ENCODE measurements around the gene SMYD2.
"Not testable (repeated sequence)": the region's sequence is repeated elsewhere in the genome, so short reads cannot be mapped to it uniquely, and the experiment has no call there.

Gene SMYD2

GRCh38 chr1:214260561-214261205 is 20.3 kb upstream of the SMYD2 start:
- no peak overlapping the region for H3K27ac Mint-ChIP-seq
- H3K4me1 Mint-ChIP-seq (ENCODE audit: low read depth): peaks cover 11% of the 10 kb centered on the region
- H3K27me3 Mint-ChIP-seq: peaks cover 57% of the 10 kb centered on the region
- no peak overlapping the region for H3K4me3 Mint-ChIP-seq
- no peaks in the 10 kb centered on the region for H3K9me3 Mint-ChIP-seq
- H3K36me3 Mint-ChIP-seq (ENCODE audit: low read depth): no peaks in the 10 kb centered on the region

- Mint-ChIP-seq H3K36me3 (ENCODE audit: low read depth) (no peaks in the 10 kb centered on the region), H3K27me3 (peaks cover 58% of the 10 kb centered on the region), H3K4me3 (no peak overlapping the region), H3K4me1 (ENCODE audit: low read depth) (peaks cover 11% of the 10 kb centered on the region), H3K9me3 (no peaks in the 10 kb centered on the region), H3K27ac (no peak overlapping the region)
Observed at GRCh38 chr1:214261206-214262123, 19.5 kb upstream of the SMYD2 start.

- Mint-ChIP-seq H3K4me3 (no peak overlapping the region), H3K27ac (no peak overlapping the region), H3K4me1 (ENCODE audit: low read depth) (peaks cover 10% of the 10 kb centered on the region), H3K27me3 (peaks cover 57% of the 10 kb centered on the region), H3K36me3 (ENCODE audit: low read depth) (no peaks in the 10 kb centered on the region), H3K9me3 (no peaks in the 10 kb centered on the region)
Observed at GRCh38 chr1:214264196-214264595, 16.8 kb upstream of the SMYD2 start.

DNA sequence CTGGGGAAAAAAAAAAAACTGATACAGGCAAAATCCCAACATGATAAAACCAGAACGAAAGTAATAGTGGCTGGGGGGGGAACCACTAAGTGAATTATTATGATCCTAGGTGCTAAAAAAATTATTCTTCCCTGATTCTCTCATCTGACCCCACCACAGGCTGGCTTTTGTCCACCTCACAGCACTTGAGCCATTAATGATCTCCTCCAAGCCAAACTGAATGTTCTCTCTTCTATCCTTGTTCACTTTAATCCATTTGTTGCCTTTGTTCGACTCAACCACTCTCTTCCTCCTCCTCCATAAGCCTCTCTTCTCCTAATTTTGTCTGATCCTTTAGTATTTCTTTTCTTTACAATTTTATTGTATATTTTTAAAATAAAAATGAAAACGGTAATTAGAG is 16.0 kb upstream of the SMYD2 start:
- Mint-ChIP-seq H3K36me3 (ENCODE audit: low read depth) (no peaks in the 10 kb centered on the region), H3K9me3 (no peaks in the 10 kb centered on the region), H3K27ac (no peak overlapping the region), H3K4me1 (ENCODE audit: low read depth) (peaks cover 4% of the 10 kb centered on the region), H3K4me3 (no peak overlapping the region), H3K27me3 (peaks cover 57% of the 10 kb centered on the region)

- peaks cover 34% of the 10 kb centered on the region for H3K27me3 Mint-ChIP-seq
- H3K4me3 Mint-ChIP-seq: no peak overlapping the region
- H3K9me3 Mint-ChIP-seq: no peaks in the 10 kb centered on the region
- no peaks in the 10 kb centered on the region for H3K4me1 Mint-ChIP-seq (ENCODE audit: low read depth)
- H3K27ac Mint-ChIP-seq: no peak overlapping the region
- no peaks in the 10 kb centered on the region for H3K36me3 Mint-ChIP-seq (ENCODE audit: low read depth)
Observed at GRCh38 chr1:214270097-214270650, 10.8 kb upstream of the SMYD2 start.

DNA sequence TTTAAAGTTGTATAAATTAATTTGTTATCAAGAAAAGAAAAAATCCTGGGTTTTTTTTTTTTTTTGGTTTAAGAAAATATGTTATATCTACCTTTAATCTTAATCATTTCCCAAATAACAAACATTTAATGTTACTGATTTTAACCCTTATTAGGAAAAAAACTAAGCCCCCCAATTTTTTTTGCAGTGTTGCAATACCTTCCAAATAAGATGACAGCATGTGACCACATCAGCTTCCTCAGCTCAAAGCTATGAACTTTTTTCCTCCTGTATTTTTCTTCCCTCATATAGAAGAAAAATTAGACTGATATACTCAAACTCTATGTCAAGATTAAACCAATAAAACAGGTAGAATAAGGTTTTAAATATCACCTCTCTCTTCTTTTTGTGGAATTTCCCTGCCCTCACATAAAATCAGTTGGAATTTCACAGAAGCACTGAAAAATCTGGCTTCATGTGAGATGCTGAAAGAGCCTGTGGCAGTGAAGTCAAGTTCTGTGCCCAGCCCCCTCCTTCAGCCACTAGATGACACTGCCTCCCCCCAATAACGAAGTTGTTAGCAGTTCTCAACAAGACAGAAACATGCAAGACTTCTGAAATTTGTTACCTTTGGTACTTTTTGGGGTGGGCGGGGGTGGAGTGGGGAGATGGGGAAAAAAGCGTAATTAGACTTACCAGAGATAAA is 9.6 kb upstream of the SMYD2 start:
- H3K4me3 Mint-ChIP-seq: no peak overlapping the region
- peaks cover 27% of the 10 kb centered on the region for H3K27me3 Mint-ChIP-seq
- H3K27ac Mint-ChIP-seq: no peak overlapping the region
- no peaks in the 10 kb centered on the region for H3K4me1 Mint-ChIP-seq (ENCODE audit: low read depth)
- no peaks in the 10 kb centered on the region for H3K36me3 Mint-ChIP-seq (ENCODE audit: low read depth)
- H3K9me3 Mint-ChIP-seq: no peaks in the 10 kb centered on the region

DNA sequence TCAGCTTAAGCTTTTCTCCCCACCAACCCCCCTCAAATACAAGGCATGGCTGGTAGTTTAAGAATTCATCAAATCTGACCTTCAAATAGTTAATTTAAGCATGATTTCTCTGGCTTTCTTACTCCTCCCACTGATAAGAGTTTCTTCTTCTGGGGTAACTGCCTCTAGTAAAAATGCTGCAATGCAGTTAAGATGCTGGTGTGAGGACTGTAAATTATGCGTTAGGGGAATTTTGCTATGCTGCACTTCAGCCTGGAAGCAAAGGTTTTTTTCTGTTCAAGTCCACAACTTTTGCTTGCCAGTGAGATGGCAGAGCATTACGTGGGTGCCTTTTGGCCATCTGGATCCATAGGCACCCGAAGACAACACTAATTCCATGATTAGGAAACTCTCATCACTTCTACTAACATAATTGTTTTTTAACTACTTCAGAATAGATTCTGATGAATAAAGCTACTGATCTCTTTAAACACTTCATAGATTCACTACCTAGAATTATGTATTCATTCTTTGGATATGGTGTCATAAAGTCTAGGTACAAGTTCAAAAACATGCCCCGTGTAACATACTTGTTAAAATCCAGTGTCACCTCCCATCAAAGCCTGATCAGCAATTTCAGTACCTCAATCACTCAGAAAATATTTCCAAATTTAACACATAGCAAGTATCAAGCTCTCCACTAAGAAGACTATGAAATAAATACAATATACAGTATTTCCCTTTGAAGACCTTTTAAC is 8.8 kb upstream of the SMYD2 start:
- no peaks in the 10 kb centered on the region for H3K4me1 Mint-ChIP-seq (ENCODE audit: low read depth)
- H3K27me3 Mint-ChIP-seq: peaks cover 27% of the 10 kb centered on the region
- peaks cover 5% of the 10 kb centered on the region for H3K9me3 Mint-ChIP-seq
- no peak overlapping the region for H3K27ac Mint-ChIP-seq
- no peaks in the 10 kb centered on the region for H3K36me3 Mint-ChIP-seq (ENCODE audit: low read depth)
- H3K4me3 Mint-ChIP-seq: no peak overlapping the region

- Mint-ChIP-seq H3K27me3 (peaks cover 22% of the 10 kb centered on the region), H3K36me3 (ENCODE audit: low read depth) (no peaks in the 10 kb centered on the region), H3K9me3 (peaks cover 6% of the 10 kb centered on the region), H3K4me3 (no peak overlapping the region), H3K4me1 (ENCODE audit: low read depth) (no peaks in the 10 kb centered on the region), H3K27ac (no peak overlapping the region)
Observed at GRCh38 chr1:214272964-214273533, 7.9 kb upstream of the SMYD2 start.

DNA sequence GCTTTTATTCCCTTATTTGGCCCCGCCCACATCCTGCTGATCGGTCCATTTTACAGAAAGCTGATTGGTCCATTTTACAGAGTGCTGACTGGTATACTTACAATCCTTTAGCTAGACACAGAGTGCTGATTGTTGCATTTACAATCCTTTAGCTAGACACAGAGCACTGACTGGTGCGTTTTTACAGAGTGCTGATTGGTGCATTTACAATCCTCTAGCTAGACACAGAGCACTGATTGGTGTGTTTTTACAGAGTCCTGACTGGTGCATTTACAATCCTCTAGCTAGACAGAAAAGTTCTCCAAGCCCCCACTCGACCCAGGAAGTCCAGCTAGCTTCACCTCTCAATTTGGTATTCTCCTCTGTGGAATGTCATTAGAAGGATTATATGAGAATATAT is 5.3 kb upstream of the SMYD2 start:
- not testable (repeated sequence) for H3K27ac Mint-ChIP-seq; H3K4me3 Mint-ChIP-seq; H3K4me1 Mint-ChIP-seq (ENCODE audit: low read depth); H3K36me3 Mint-ChIP-seq (ENCODE audit: low read depth); H3K9me3 Mint-ChIP-seq
- H3K27me3 Mint-ChIP-seq: peaks cover 10% of the 10 kb centered on the region

- Mint-ChIP-seq H3K4me3 (no peak overlapping the region), H3K9me3 (peaks cover 6% of the 10 kb centered on the region), H3K27me3 (peaks cover 7% of the 10 kb centered on the region), H3K36me3 (ENCODE audit: low read depth) (no peaks in the 10 kb centered on the region), H3K4me1 (ENCODE audit: low read depth) (peaks cover 11% of the 10 kb centered on the region), H3K27ac (no peak overlapping the region)
Observed at GRCh38 chr1:214276786-214277185, 4.2 kb upstream of the SMYD2 start.

DNA sequence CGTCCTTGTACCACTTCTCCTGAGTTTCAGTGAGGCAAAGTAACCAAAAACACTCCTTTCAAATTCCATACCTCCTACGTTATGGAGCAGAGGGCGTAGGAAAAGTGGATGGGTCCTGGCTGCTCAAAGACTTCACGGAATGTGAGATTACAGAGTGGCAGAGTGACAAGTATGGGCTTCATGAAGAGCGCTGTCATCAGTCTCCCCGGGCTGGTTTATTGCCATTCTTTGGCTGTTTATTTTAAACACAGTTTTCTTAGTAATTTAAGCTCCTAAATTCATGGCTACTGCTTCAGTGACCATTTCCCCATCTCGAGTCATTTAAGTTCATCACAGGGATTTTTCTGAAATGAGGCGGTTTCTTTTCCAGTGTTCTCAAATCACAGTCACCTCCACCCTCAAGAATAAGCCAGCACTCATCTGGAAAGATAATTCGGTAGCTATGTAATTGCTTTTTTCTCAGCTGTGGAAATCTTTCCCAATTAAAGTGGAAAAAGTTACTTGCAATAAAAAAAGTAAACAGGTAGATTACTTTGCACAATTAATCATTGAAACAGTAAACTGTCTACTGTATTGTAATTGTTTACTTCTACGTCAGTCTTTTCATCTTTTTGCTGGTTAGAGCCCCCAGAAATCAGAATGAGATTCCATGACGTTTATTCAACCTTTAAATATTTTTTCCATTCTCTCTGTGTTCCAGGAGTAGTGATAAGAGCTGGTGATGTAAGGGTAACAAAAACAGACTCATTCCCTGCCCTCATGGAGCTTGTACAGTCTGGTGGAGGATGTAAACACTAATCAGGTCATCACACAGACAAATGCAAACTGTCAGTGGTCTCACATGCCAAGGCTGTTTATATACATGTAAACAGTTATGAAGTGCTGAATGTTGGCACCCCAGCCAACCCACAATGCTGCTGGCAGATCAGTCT is 3.0 kb upstream of the SMYD2 start:
- no peaks in the 10 kb centered on the region for H3K36me3 Mint-ChIP-seq (ENCODE audit: low read depth)
- peaks cover 6% of the 10 kb centered on the region for H3K9me3 Mint-ChIP-seq
- no peak overlapping the region for H3K27ac Mint-ChIP-seq
- H3K4me1 Mint-ChIP-seq (ENCODE audit: low read depth): peaks cover 23% of the 10 kb centered on the region
- no peaks in the 10 kb centered on the region for H3K27me3 Mint-ChIP-seq
- H3K4me3 Mint-ChIP-seq: no peak overlapping the region

DNA sequence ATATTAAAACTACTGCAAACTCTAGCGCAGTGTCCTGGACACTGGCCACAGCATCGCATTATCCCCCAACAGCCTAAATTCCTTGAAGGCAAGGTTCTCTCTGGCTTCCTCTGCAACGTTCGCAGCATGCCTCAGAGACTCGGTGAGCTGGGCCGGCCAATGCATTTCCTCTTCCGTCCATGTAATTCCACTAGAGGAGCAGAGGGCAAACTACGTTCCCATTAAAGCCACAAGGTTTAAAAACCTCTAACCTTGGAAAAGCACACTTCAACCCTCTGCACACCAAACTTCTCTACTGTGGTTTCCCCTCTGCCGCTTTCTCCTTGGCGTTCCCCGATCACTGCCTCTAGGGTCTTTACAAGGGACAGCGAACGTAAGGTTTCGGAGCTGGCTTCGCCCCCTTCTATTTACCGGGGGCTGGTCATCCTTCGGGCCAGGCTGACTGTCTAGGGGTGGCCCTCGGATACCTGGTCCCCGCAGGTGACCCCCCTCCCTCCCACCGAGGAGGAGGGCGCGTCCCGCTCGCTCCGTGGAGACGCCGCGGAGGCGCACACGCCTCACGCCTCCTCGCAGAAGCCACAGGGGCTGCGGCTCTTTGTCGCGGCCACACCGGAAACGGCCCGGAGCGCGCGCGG is 456 bp upstream of the SMYD2 start:
- H3K4me1 Mint-ChIP-seq (ENCODE audit: low read depth): peaks cover 37% of the 10 kb centered on the region
- H3K9me3 Mint-ChIP-seq: peaks cover 6% of the 10 kb centered on the region
- H3K4me3 Mint-ChIP-seq: peak overlapping the region; percentile 84
- no peaks in the 10 kb centered on the region for H3K36me3 Mint-ChIP-seq (ENCODE audit: low read depth)
- H3K27me3 Mint-ChIP-seq: no peaks in the 10 kb centered on the region
- peak overlapping the region; percentile 52 for H3K27ac Mint-ChIP-seq

Measured in stimulated activated naive CD8-positive, alpha-beta T cell treated with anti-CD3 and anti-CD28 coated beads, Interleukin-15, Interleukin-2, amounts not matched to agents 100 ng/mL and 50 ng/mL, for 24 hours (primary cell).